BLaER1 (cell line): ENCODE results near the gene FIZ1.
A peak's percentile ranks its signal among the peaks of the same experiment; 100 is the strongest.

ENCODE experiments used
- H3K27ac ChIP-seq: shearing (Covaris generic); formaldehyde crosslinking; 2 replicates; pipeline ENCODE4 v1.8.1; 2022
- H3K27me3 ChIP-seq: shearing (Covaris generic); formaldehyde crosslinking; 2 replicates; pipeline ENCODE4 v1.8.1; 2022
- H3K36me3 ChIP-seq: shearing (Covaris generic); formaldehyde crosslinking; 2 replicates; pipeline ENCODE4 v1.8.1; 2022
- H3K4me1 ChIP-seq: shearing (Covaris generic); formaldehyde crosslinking; 2 replicates; pipeline ENCODE4 v1.8.1; 2022
- H3K4me2 ChIP-seq: shearing (Covaris generic); formaldehyde crosslinking; 2 replicates; pipeline ENCODE4 v1.8.1; 2022
- H3K4me3 ChIP-seq: shearing (Covaris generic); formaldehyde crosslinking; 2 replicates; pipeline ENCODE4 v1.8.1; 2022
- H3K9ac ChIP-seq: shearing (Covaris generic); formaldehyde crosslinking; 2 replicates; pipeline ENCODE4 v1.8.1; 2022
- H3K9me3 ChIP-seq: shearing (Covaris generic); formaldehyde crosslinking; 2 replicates; pipeline ENCODE4 v1.8.1; 2022
- H4K20me1 ChIP-seq: shearing (Covaris generic); formaldehyde crosslinking; 2 replicates; pipeline ENCODE4 v1.8.1; 2022
- Cebpa-rat ChIP-seq: shearing (Covaris generic); IDR thresholded peaks from 2 replicates; pipeline ENCODE4 v1.8.1; 2022

FIZ1 gene

GRCh38 chr19:55599468-55599841 is at the start of gene FIZ1:
TSS of gene FIZ1 (minus strand) at chr19:55599517. CDS start at chr19:55597865, 1,652 bp downstream.
- H3K36me3 ChIP-seq = peaks cover 53% of the 10 kb centered on the region
- no peaks in the 10 kb centered on the region for H3K27me3 ChIP-seq
- H3K9me3 ChIP-seq = peaks cover 14% of the 10 kb centered on the region; the same call in 1 of the 2 replicates
- H3K9ac ChIP-seq = peak within 1 kb of the TSS; percentile 94
- peak within 1 kb of the TSS; percentile 90 for H3K4me2 ChIP-seq
- H3K4me3 ChIP-seq = peak within 1 kb of the TSS; percentile 72
- peak within 1 kb of the TSS; percentile 97 for H3K27ac ChIP-seq
- no peaks in the 10 kb centered on the region for H4K20me1 ChIP-seq
- TF ChIP-seq Cebpa-rat = no peak
- H3K4me1 ChIP-seq = peaks cover 29% of the 10 kb centered on the region

- peak overlapping the region; percentile 99 for H3K27ac ChIP-seq
- peak overlapping the region; percentile 80 for H3K4me3 ChIP-seq
- no peak for TF ChIP-seq Cebpa-rat
- H3K4me2 ChIP-seq = peak overlapping the region; percentile 97
- H3K36me3 ChIP-seq = peaks cover 54% of the 10 kb centered on the region
- peaks cover 67% of the 10 kb centered on the region for H3K4me1 ChIP-seq
- H4K20me1 ChIP-seq = peaks cover 14% of the 10 kb centered on the region; the same call in 1 of the 2 replicates
- H3K9ac ChIP-seq = peak overlapping the region; percentile 97
- H3K9me3 ChIP-seq = no peaks in the 10 kb centered on the region
- H3K27me3 ChIP-seq = no peaks in the 10 kb centered on the region
Measured at GRCh38 chr19:55648585-55649267, 49.4 kb upstream of the FIZ1 start.

GRCh38 chr19:55647732-55648584 is 48.6 kb upstream of the FIZ1 start, which contains the start of gene CCDC106:
TSS of gene CCDC106 (plus strand) at chr19:55648212. CDS start at chr19:55649047, 835 bp downstream.
- H3K4me2 ChIP-seq = peak within 1 kb of the TSS; percentile 97
- H3K9me3 ChIP-seq = no peaks in the 10 kb centered on the region
- peaks cover 52% of the 10 kb centered on the region for H3K36me3 ChIP-seq
- H3K4me1 ChIP-seq = peaks cover 66% of the 10 kb centered on the region
- H3K4me3 ChIP-seq = peak within 1 kb of the TSS; percentile 80
- peak within 1 kb of the TSS; percentile 97 for H3K9ac ChIP-seq
- TF ChIP-seq Cebpa-rat = no peak
- peak within 1 kb of the TSS; percentile 99 for H3K27ac ChIP-seq
- peaks cover 14% of the 10 kb centered on the region; the same call in 1 of the 2 replicates for H4K20me1 ChIP-seq
- H3K27me3 ChIP-seq = no peaks in the 10 kb centered on the region

GRCh38 chr19:55646889-55647731 is 47.8 kb upstream of the FIZ1 start:
- no peak for TF ChIP-seq Cebpa-rat
- peak overlapping the region; percentile 99 for H3K27ac ChIP-seq

GRCh38 chr19:55645512-55645881 is 46.2 kb upstream of the FIZ1 start:
- peak overlapping the region; percentile 98 for H3K4me2 ChIP-seq
- H3K9me3 ChIP-seq = no peaks in the 10 kb centered on the region
- H3K36me3 ChIP-seq = peaks cover 28% of the 10 kb centered on the region
- H3K4me1 ChIP-seq = peaks cover 68% of the 10 kb centered on the region
- no peaks in the 10 kb centered on the region for H3K27me3 ChIP-seq
- TF ChIP-seq Cebpa-rat = no peak
- peaks cover 14% of the 10 kb centered on the region; the same call in 1 of the 2 replicates for H4K20me1 ChIP-seq
- H3K27ac ChIP-seq = no peak overlapping the region
- H3K9ac ChIP-seq = peak overlapping the region; percentile 94
- peak overlapping the region; percentile 89 for H3K4me3 ChIP-seq

More at GRCh38 chr19:55646889-55647731, 47.8 kb upstream of the FIZ1 start:
- peaks cover 14% of the 10 kb centered on the region; the same call in 1 of the 2 replicates for H4K20me1 ChIP-seq
- peak overlapping the region; percentile 97 for H3K9ac ChIP-seq
- no peaks in the 10 kb centered on the region for H3K27me3 ChIP-seq
- peak overlapping the region; percentile 97 for H3K4me2 ChIP-seq
- H3K4me1 ChIP-seq = peaks cover 70% of the 10 kb centered on the region
- peaks cover 44% of the 10 kb centered on the region for H3K36me3 ChIP-seq
- H3K9me3 ChIP-seq = no peaks in the 10 kb centered on the region
- H3K4me3 ChIP-seq = peak overlapping the region; percentile 80

- Histone ChIP-seq H3K9ac (peak overlapping the region; percentile 94), H3K4me3 (peak overlapping the region; percentile 89), H3K9me3 (no peaks in the 10 kb centered on the region), H3K27me3 (no peaks in the 10 kb centered on the region), H3K27ac (peak overlapping the region; percentile 92), H4K20me1 (peaks cover 14% of the 10 kb centered on the region; the same call in 1 of the 2 replicates), H3K4me2 (peak overlapping the region; percentile 98), H3K4me1 (peaks cover 68% of the 10 kb centered on the region), H3K36me3 (peaks cover 22% of the 10 kb centered on the region)
- no peak for TF ChIP-seq Cebpa-rat
Measured at GRCh38 chr19:55644842-55645511, 45.7 kb upstream of the FIZ1 start.

GRCh38 chr19:55644191-55644833 is 45.0 kb upstream of the FIZ1 start:
- Histone ChIP-seq H3K9me3 (no peaks in the 10 kb centered on the region), H4K20me1 (peaks cover 14% of the 10 kb centered on the region; the same call in 1 of the 2 replicates), H3K36me3 (peaks cover 22% of the 10 kb centered on the region), H3K9ac (peak overlapping the region; percentile 94), H3K4me3 (peak overlapping the region; percentile 89), H3K4me1 (peaks cover 68% of the 10 kb centered on the region), H3K27me3 (no peaks in the 10 kb centered on the region), H3K27ac (peak overlapping the region; percentile 92), H3K4me2 (peak overlapping the region; percentile 98)
- no peak for TF ChIP-seq Cebpa-rat

- H3K9me3 ChIP-seq = no peaks in the 10 kb centered on the region
- no peak for TF ChIP-seq Cebpa-rat
- peak overlapping the region; percentile 98 for H3K4me2 ChIP-seq
- H3K4me1 ChIP-seq = peaks cover 68% of the 10 kb centered on the region
- peaks cover 14% of the 10 kb centered on the region; the same call in 1 of the 2 replicates for H4K20me1 ChIP-seq
- peak overlapping the region; percentile 92 for H3K27ac ChIP-seq
- H3K27me3 ChIP-seq = no peaks in the 10 kb centered on the region
- peaks cover 22% of the 10 kb centered on the region for H3K36me3 ChIP-seq
- peak overlapping the region; percentile 89 for H3K4me3 ChIP-seq
- peak overlapping the region; percentile 94 for H3K9ac ChIP-seq
Measured at GRCh38 chr19:55643887-55644176, 44.5 kb upstream of the FIZ1 start.
